Measurements from ENCODE around the gene TMEM272. TPM values are rescaled to one million over a fixed set of nuclear protein-coding genes. Genes with fewer than 3 reads are reported as not detected.

TMEM272 gene
- polyA plus RNA-seq, 1 donor (not counting 4 experiments of a cell fraction or from before 2014, with no cell fraction given): not detected

DNA sequence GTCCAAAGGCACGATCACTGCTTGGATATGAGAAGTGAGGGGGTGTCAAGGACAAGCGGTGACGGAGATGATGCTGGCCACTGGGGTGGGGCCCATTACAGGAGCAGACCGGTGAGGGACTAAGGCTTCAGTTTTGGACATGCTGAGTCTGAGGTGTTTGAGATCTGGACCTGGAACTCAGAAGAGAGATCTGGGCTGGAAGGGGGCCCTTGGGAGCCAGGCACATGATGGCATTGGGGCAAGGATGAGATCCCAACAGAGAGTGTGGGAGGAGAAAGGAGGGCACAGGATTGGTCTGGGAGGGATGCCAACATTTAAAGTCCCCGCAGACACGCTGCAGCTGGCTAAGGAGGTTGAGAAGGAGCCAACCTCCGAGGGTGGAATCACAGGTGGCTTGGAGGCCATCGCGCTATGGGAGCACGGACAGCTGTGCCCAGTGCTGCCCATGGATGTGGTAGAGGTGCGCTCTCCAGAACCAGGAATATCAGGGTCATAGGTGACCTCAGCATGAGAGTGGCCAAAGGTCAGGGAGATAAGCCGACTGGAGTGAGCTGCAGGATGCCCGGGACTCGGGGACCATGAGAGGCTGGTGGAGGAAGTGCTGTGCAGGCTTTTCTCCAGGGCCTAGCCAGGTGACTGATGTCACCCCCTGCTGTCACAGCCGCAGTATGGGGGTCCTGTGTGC, 62.8 kb downstream of the TMEM272 start:
- Histone ChIP-seq H3K36me3 (ENCODE audit: control insufficient read depth in 2 of 2, extremely low read depth in 1 of 2, insufficient read depth in 2 of 2, low read length in 2 of 2) (no peaks in the 10 kb centered on the region), H3K9ac (ENCODE audit: control insufficient read depth, extremely low read depth, insufficient read depth, low read length) (no peak overlapping the region), H3K9me3 (ENCODE audit: control insufficient read depth, low read depth, low read length) (no peaks in the 10 kb centered on the region), H4K20me1 (ENCODE audit: control insufficient read depth, extremely low read depth, insufficient read depth, low read length) (no peaks in the 10 kb centered on the region), H3K27me3 (ENCODE audit: control insufficient read depth, extremely low read depth, insufficient read depth, low read length) (no peaks in the 10 kb centered on the region), H3K27ac (ENCODE audit: control insufficient read depth, insufficient read depth, low read length) (no peak overlapping the region), H3K4me2 (ENCODE audit: control insufficient read depth, extremely low read depth, insufficient read depth, low read depth, low read length) (no peak overlapping the region), H3K9me1 (ENCODE audit: control insufficient read depth, extremely low read depth, insufficient read depth, low read length) (no peaks in the 10 kb centered on the region), H3K4me3 (ENCODE audit: control insufficient read depth in 2 of 3, extremely low read depth in 1 of 3, insufficient read depth in 2 of 3, low read depth in 1 of 3, low read length in 3 of 3) (no peak overlapping the region), H3K79me2 (ENCODE audit: control insufficient read depth, insufficient read depth, low read length) (no peaks in the 10 kb centered on the region), H2AFZ (ENCODE audit: control insufficient read depth, low read length) (no peak overlapping the region), H3K4me1 (ENCODE audit: control insufficient read depth, extremely low read depth, insufficient read depth, low read length) (no peaks in the 10 kb centered on the region)
- no peak for TF ChIP-seq EZH2 (IDR thresholded peaks at IDR 0.05; ENCODE audit: low read length)
- TF ChIP-seq CTCF (optimal IDR thresholded peaks at IDR 0.05 in 1 of 3, IDR thresholded peaks at IDR 0.05 in 1 of 3, conservative IDR thresholded peaks at IDR 0.05 in 1 of 3; ENCODE audit: extremely low read depth in 1 of 3, insufficient read depth in 2 of 3, low read length in 3 of 3): no peak
- DNase-seq (ENCODE audit: low read depth, low spot score): no peak
- dilution Hi-C loops (cut with MboI; ENCODE audit: extremely low pct_ligation_motif_present, low sequenced_read_pairs): no loop called here
- no peak for FAIRE-seq

- H3K4me2 ChIP-seq (ENCODE audit: control insufficient read depth, extremely low read depth, insufficient read depth, low read depth, low read length): no peak overlapping the region
- dilution Hi-C loops (cut with MboI; ENCODE audit: extremely low pct_ligation_motif_present, low sequenced_read_pairs): no loop called here
- H3K9me1 ChIP-seq (ENCODE audit: control insufficient read depth, extremely low read depth, insufficient read depth, low read length): no peaks in the 10 kb centered on the region
- H3K4me3 ChIP-seq (ENCODE audit: control insufficient read depth in 2 of 3, extremely low read depth in 1 of 3, insufficient read depth in 2 of 3, low read depth in 1 of 3, low read length in 3 of 3): no peak overlapping the region
- H4K20me1 ChIP-seq (ENCODE audit: control insufficient read depth, extremely low read depth, insufficient read depth, low read length): no peaks in the 10 kb centered on the region
- H3K79me2 ChIP-seq (ENCODE audit: control insufficient read depth, insufficient read depth, low read length): no peaks in the 10 kb centered on the region
- no peaks in the 10 kb centered on the region for H3K9me3 ChIP-seq (ENCODE audit: control insufficient read depth, low read depth, low read length)
- H2AFZ ChIP-seq (ENCODE audit: control insufficient read depth, low read length): no peak overlapping the region
- peak; percentile 64 to 89 (median 77) for TF ChIP-seq CTCF (optimal IDR thresholded peaks at IDR 0.05 in 1 of 3, IDR thresholded peaks at IDR 0.05 in 1 of 3, conservative IDR thresholded peaks at IDR 0.05 in 1 of 3; ENCODE audit: extremely low read depth in 1 of 3, insufficient read depth in 2 of 3, low read length in 3 of 3)
- TF ChIP-seq EZH2 (IDR thresholded peaks at IDR 0.05; ENCODE audit: low read length): no peak
- no peaks in the 10 kb centered on the region for H3K27me3 ChIP-seq (ENCODE audit: control insufficient read depth, extremely low read depth, insufficient read depth, low read length)
- no peaks in the 10 kb centered on the region for H3K36me3 ChIP-seq (ENCODE audit: control insufficient read depth in 2 of 2, extremely low read depth in 1 of 2, insufficient read depth in 2 of 2, low read length in 2 of 2)
- no peak for DNase-seq (ENCODE audit: low read depth, low spot score)
- H3K4me1 ChIP-seq (ENCODE audit: control insufficient read depth, extremely low read depth, insufficient read depth, low read length): no peaks in the 10 kb centered on the region
- no peak overlapping the region for H3K9ac ChIP-seq (ENCODE audit: control insufficient read depth, extremely low read depth, insufficient read depth, low read length)
- FAIRE-seq: peak; percentile 53
- no peak overlapping the region for H3K27ac ChIP-seq (ENCODE audit: control insufficient read depth, insufficient read depth, low read length)
Observed at GRCh38 chr13:51781246-51782022, 63.5 kb downstream of the TMEM272 start.
